ENCODE data around the gene CCDC172. TPM values are rescaled to one million over a fixed set of nuclear protein-coding genes. Genes with fewer than 3 reads are reported as not detected.

CCDC172 gene
- total RNA-seq, 4 donors from 2014 or later = not detected

GRCh38 chr10:116398224-116398623 is 74.0 kb downstream of the CCDC172 start:
- 22% methylated on average over 5 of the region's 5 CpGs for WGBS
- intact Hi-C loops (cut with DNase I) = no loop called here

GRCh38 chr10:116402858-116403257 is 78.6 kb downstream of the CCDC172 start:
- H3K27ac ChIP-seq (replicated peaks in 1 of 4) = no peak overlapping the region
- H3K9me3 ChIP-seq = no peaks in the 10 kb centered on the region
- no peaks in the 10 kb centered on the region for H3K27me3 ChIP-seq
- no peak for DNase-seq (ENCODE audit: extremely low spot score)
- WGBS = 95% methylated on average over 3 of the region's 3 CpGs
- TF ChIP-seq EP300 (IDR thresholded peaks at IDR 0.05) = no peak
- TF ChIP-seq POLR2A (IDR thresholded peaks at IDR 0.05; ENCODE audit: low read depth) = no peak
- TF ChIP-seq CTCF (IDR thresholded peaks at IDR 0.05) = no peak
- intact Hi-C loops (cut with DNase I) = no loop called here
- no peaks in the 10 kb centered on the region for H3K4me1 ChIP-seq
- H3K36me3 ChIP-seq = no peaks in the 10 kb centered on the region
- H3K4me3 ChIP-seq = no peak overlapping the region

More at GRCh38 chr10:116398224-116398623, 74.0 kb downstream of the CCDC172 start:
- Histone ChIP-seq H3K9me3 (no peaks in the 10 kb centered on the region), H3K27ac (replicated peaks in 1 of 4) (no peak overlapping the region), H3K36me3 (no peaks in the 10 kb centered on the region), H3K4me1 (no peaks in the 10 kb centered on the region), H3K4me3 (no peak overlapping the region), H3K27me3 (peaks cover 0 to 2% (median 0%) of the 10 kb centered on the region in 4 donors)
- no peak for TF ChIP-seq EP300 (IDR thresholded peaks at IDR 0.05)
- no peak for TF ChIP-seq POLR2A (IDR thresholded peaks at IDR 0.05; ENCODE audit: low read depth)
- no peak for TF ChIP-seq CTCF (IDR thresholded peaks at IDR 0.05)
- no peak for TF ChIP-seq POLR2AphosphoS5 (IDR thresholded peaks at IDR 0.05)
- no peak for DNase-seq (ENCODE audit: extremely low spot score)

- Histone ChIP-seq H3K4me1 (no peaks in the 10 kb centered on the region), H3K36me3 (no peaks in the 10 kb centered on the region), H3K4me3 (no peak overlapping the region), H3K27me3 (no peaks in the 10 kb centered on the region), H3K27ac (replicated peaks in 1 of 4) (no peak overlapping the region), H3K9me3 (no peaks in the 10 kb centered on the region)
- DNase-seq (ENCODE audit: extremely low spot score) = no peak
- intact Hi-C loops (cut with DNase I) = no loop called here
- 76% methylated on average over 6 of the region's 6 CpGs for WGBS
- TF ChIP-seq CTCF (IDR thresholded peaks at IDR 0.05) (no peak), EP300 (IDR thresholded peaks at IDR 0.05) (no peak), POLR2A (IDR thresholded peaks at IDR 0.05; ENCODE audit: low read depth) (no peak), POLR2AphosphoS5 (IDR thresholded peaks at IDR 0.05) (no peak)
These were observed 79.5 kb downstream of the CCDC172 start for GRCh38 chr10:116403740-116404250.

- WGBS = 35% methylated on average over 7 of the region's 7 CpGs
- no peak for DNase-seq (ENCODE audit: extremely low spot score)
- TF ChIP-seq EP300 (IDR thresholded peaks at IDR 0.05) (no peak), POLR2A (IDR thresholded peaks at IDR 0.05; ENCODE audit: low read depth) (no peak), POLR2AphosphoS5 (IDR thresholded peaks at IDR 0.05) (no peak), CTCF (IDR thresholded peaks at IDR 0.05) (no peak)
- Histone ChIP-seq H3K27me3 (no peaks in the 10 kb centered on the region), H3K27ac (replicated peaks in 1 of 4) (no peak overlapping the region), H3K36me3 (no peaks in the 10 kb centered on the region), H3K4me3 (no peak overlapping the region), H3K9me3 (no peaks in the 10 kb centered on the region), H3K4me1 (no peaks in the 10 kb centered on the region)
- intact Hi-C loops (cut with DNase I) = no loop called here
These were observed 84.5 kb downstream of the CCDC172 start for GRCh38 chr10:116408719-116409118.

- H3K4me3 ChIP-seq = no peak overlapping the region
- 72% methylated on average over 5 of the region's 5 CpGs for WGBS
- H3K4me1 ChIP-seq = no peaks in the 10 kb centered on the region
- H3K36me3 ChIP-seq = no peaks in the 10 kb centered on the region
- no peak for DNase-seq (ENCODE audit: extremely low spot score)
- H3K27ac ChIP-seq (replicated peaks in 1 of 4) = no peak overlapping the region
- TF ChIP-seq CTCF (IDR thresholded peaks at IDR 0.05) (no peak), POLR2AphosphoS5 (IDR thresholded peaks at IDR 0.05) (no peak), EP300 (IDR thresholded peaks at IDR 0.05) (no peak), POLR2A (IDR thresholded peaks at IDR 0.05; ENCODE audit: low read depth) (no peak)
- intact Hi-C loops (cut with DNase I) = no loop called here
- H3K9me3 ChIP-seq = no peaks in the 10 kb centered on the region
- no peaks in the 10 kb centered on the region for H3K27me3 ChIP-seq
These were observed 86.1 kb downstream of the CCDC172 start for GRCh38 chr10:116410351-116410750.
